AG08396 (cell line): ENCODE measurements around the gene NKAIN4.

ENCODE experiments used
- DNase-seq: peaks from one replicate; pipeline ENCODE4 v3.0.0; 2012; ENCODE audit warnings: low spot score, mixed read lengths

NKAIN4 gene

GRCh38 chr20:63287697-63288580 is 33.7 kb upstream of the NKAIN4 start:
- DNase-seq = no peak

GRCh38 chr20:63286781-63287696 is 32.8 kb upstream of the NKAIN4 start:
- DNase-seq = no peak

- no peak for DNase-seq
Observed at GRCh38 chr20:63285636-63286615, 31.7 kb upstream of the NKAIN4 start.

- no peak for DNase-seq
Observed at GRCh38 chr20:63284981-63285524, 30.8 kb upstream of the NKAIN4 start.

GRCh38 chr20:63284544-63284949 is 30.3 kb upstream of the NKAIN4 start:
- no peak for DNase-seq

GRCh38 chr20:63284083-63284440 is 29.8 kb upstream of the NKAIN4 start:
- no peak for DNase-seq

GRCh38 chr20:63283397-63284082 is 29.3 kb upstream of the NKAIN4 start:
- DNase-seq = no peak

GRCh38 chr20:63282946-63283345 is 28.7 kb upstream of the NKAIN4 start:
- no peak for DNase-seq

GRCh38 chr20:63281742-63282665 is 27.7 kb upstream of the NKAIN4 start:
- no peak for DNase-seq

GRCh38 chr20:63280929-63281545 is 26.8 kb upstream of the NKAIN4 start:
- DNase-seq = no peak

GRCh38 chr20:63280371-63280770 is 26.1 kb upstream of the NKAIN4 start:
- DNase-seq = no peak

- DNase-seq = no peak
Observed at GRCh38 chr20:63279931-63280330, 25.7 kb upstream of the NKAIN4 start.

- no peak for DNase-seq
Observed at GRCh38 chr20:63278661-63279060, 24.4 kb upstream of the NKAIN4 start.

- DNase-seq = no peak
Observed at GRCh38 chr20:63277466-63278272, 23.4 kb upstream of the NKAIN4 start.

- no peak for DNase-seq
Observed at GRCh38 chr20:63276956-63277355, 22.7 kb upstream of the NKAIN4 start.

GRCh38 chr20:63275825-63276224 is 21.6 kb upstream of the NKAIN4 start:
- DNase-seq = no peak

- DNase-seq = no peak
Observed at GRCh38 chr20:63274381-63275228, 20.3 kb upstream of the NKAIN4 start.
